NT2/D1 (cell line): ENCODE measurements around the gene VAT1.

Experiments
- SUZ12 ChIP-seq: IDR thresholded peaks from 2 replicates; pipeline ENCODE4 v1.6.1; 2011; ENCODE audit not compliant: insufficient read length, insufficient read depth; ENCODE audit errors: extremely low read depth
- YY1 ChIP-seq: IDR thresholded peaks from 2 replicates; pipeline ENCODE4 v1.6.1; 2011; ENCODE audit not compliant: insufficient read length, insufficient read depth
- ZNF274 ChIP-seq: IDR thresholded peaks from 2 replicates; pipeline ENCODE4 v1.6.1; 2011; ENCODE audit warnings: mild to moderate bottlenecking, low read depth, low read length

DNA sequence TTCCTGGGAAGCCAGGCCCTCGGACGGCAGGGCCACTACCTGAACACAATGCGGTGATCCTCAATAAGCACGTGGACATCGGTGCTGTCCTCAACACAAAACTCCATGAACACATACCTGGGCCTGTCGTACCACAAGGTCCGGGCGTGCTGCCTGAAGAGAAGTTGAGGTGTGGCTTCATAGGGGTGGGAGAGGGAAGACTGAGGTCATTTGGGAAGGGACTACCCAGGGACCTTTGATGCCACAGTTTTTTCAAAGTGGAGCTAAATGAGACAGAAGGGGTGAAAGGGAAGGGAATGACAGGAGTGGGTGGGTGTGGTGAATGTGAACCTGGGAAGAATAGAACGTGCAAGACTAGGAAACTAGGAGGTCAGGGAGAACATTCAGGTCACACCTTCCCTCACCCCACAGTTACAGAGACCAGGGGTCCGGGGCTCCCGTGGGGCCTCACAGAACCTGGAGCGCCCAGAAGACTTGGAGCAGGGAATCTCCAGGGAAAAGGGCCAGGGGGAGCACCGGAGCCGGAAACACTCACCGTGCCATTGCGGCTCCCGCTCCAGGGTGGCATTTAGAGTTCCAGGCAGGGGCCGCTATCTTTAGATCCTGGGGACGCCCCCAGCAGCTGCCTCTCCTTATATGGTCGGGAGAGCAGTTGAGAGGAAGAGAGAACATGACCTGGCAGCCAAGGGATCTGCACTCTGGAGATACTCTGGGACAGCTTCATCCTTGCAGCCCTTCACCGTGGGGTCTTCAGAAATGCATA, 42.5 kb downstream of the VAT1 start, which contains the start of gene PTGES3L:
- TF ChIP-seq ZNF274 (no peak), YY1 (no peak), SUZ12 (no peak)
